ENCODE results near the gene PSMC3IP.

PSMC3IP gene

GRCh38 chr17:42530952-42531454 lies 46.5 kb downstream of the PSMC3IP start:
- peak overlapping the region; percentile 45 for H3K27ac ChIP-seq

DNA sequence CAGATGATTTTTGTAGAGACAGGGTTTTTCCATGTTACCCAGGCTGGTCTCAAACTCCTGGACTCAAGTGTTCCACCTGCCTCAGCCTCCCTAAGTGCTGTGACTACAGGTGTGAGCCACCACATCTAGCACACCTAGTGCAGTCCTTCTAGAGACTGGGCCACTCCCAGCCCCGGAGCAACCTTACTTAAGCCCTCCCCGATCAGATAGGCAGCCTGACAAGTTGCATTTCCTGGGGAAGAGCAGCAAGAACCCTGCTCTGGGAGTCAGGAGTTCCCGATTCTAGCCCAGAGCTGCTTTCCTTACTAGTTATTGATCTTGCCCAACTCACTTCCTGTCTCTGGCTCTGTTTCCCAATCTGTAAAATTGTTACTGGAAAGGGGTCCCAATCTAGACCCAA lies 48.5 kb downstream of the PSMC3IP start:
- no peak overlapping the region for H3K27ac ChIP-seq
- TF ChIP-seq CTCF (conservative IDR thresholded peaks at IDR 0.05): no peak
- TF ChIP-seq ZFX (IDR thresholded peaks at IDR 0.05): no peak

More at GRCh38 chr17:42530952-42531454, 46.5 kb downstream of the PSMC3IP start:
- no peak for TF ChIP-seq CTCF (conservative IDR thresholded peaks at IDR 0.05)
- TF ChIP-seq ZFX (IDR thresholded peaks at IDR 0.05): no peak

DNA sequence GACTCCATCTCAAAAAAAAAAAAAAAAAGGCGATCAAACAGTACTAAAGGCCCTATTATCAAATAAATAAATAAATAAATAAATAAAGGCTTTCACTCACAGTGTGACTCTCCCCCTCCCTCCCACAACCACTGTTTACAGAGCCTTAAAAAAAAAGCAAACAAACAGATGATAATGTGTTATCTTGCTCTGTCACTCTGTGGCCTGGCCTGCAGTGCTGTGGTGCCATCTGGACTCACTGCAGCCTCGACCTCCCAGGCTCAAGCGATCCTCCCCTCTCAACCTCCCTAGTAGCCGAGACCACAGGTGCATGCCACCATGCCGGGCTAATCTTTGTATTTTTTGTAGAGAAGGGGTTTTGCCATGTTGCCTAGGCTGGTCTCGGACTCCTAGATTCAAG lies 49.6 kb downstream of the PSMC3IP start:
- no peak for TF ChIP-seq CTCF (conservative IDR thresholded peaks at IDR 0.05)
- TF ChIP-seq ZFX (IDR thresholded peaks at IDR 0.05): no peak
- H3K27ac ChIP-seq: no peak overlapping the region

- H3K27ac ChIP-seq: no peak overlapping the region
- TF ChIP-seq ZFX (IDR thresholded peaks at IDR 0.05) (no peak), CTCF (conservative IDR thresholded peaks at IDR 0.05) (no peak)
These were observed 51.5 kb downstream of the PSMC3IP start for GRCh38 chr17:42526031-42526444.

DNA sequence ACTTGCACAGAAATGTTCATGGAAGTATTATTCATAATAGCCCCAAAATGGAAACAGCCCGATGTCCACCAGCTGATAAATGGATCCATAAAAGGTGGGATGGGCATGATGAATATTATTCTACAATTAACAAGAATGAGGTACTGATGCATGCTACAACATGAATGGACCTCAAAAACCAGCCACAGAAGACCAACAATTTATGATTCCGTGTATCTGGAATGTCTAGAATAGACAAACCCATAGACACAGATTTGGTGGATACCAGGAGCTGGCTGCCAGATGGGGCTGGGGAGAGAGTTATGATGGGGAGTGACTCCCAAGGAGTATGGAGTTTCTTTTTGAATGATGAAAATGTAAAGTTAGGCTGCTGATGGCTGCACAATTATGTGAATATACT lies 52.3 kb downstream of the PSMC3IP start:
- no peak overlapping the region for H3K27ac ChIP-seq
- TF ChIP-seq CTCF (conservative IDR thresholded peaks at IDR 0.05): no peak
- TF ChIP-seq ZFX (IDR thresholded peaks at IDR 0.05): no peak

DNA sequence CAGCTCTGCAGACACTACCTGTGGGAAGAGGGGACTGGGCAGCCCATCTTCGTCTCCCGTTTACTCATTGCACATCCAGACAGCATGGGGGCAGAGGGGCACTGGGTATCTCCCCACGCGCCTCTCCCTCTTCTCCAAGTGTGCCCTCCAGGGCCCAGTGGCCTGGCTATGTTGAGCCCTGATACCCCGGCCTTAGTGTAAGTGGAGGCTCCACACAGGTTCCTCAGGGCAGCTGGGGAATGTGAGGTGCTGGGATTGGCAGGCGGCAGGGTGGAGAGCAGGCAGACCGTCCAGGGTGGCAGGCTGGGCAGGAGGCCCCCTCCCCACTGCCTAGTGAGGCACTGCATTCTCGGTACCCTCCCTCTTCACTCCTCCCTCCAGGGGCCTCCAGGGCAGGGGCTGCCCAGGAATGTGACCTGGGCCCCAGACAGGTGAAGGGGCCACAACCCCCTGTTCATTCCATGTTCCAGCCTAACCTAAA lies 54.7 kb downstream of the PSMC3IP start:
- TF ChIP-seq ZFX (IDR thresholded peaks at IDR 0.05) (no peak), CTCF (conservative IDR thresholded peaks at IDR 0.05) (no peak)
- H3K27ac ChIP-seq: no peak overlapping the region

Measured in C4-2B (cell line).